Bone marrow (tissue), 2 donors: ENCODE results near the gene BOLL.
"Not testable (repeated sequence)": the region's sequence is repeated elsewhere in the genome, so short reads cannot be mapped to it uniquely, and the experiment has no call there.

ENCODE experiments used
- DNase-seq, 2 donors: peaks; one replicate each; lab custom pipeline; 2025; lab: John Stamatoyannopoulos, UW

Gene BOLL

GRCh38 chr2:197705912-197706838, 78.9 kb downstream of the BOLL start:
- no peak for DNase-seq

GRCh38 chr2:197705121-197705911, 79.8 kb downstream of the BOLL start, which contains the start of gene MARS2:
TSS of gene MARS2 (plus strand) at chr2:197705369. CDS start at chr2:197705406, 37 bp downstream.
- DNase-seq = peak; percentile 76 to 84

GRCh38 chr2:197704434-197705120, 80.5 kb downstream of the BOLL start:
- no peak for DNase-seq

GRCh38 chr2:197700960-197701359, 84.2 kb downstream of the BOLL start:
- no peak for DNase-seq

GRCh38 chr2:197699724-197700123, 85.4 kb downstream of the BOLL start:
- not testable (repeated sequence) for DNase-seq

- not testable (repeated sequence) for DNase-seq
Observed at GRCh38 chr2:197696571-197696970, 88.5 kb downstream of the BOLL start.

GRCh38 chr2:197695971-197696370, 89.1 kb downstream of the BOLL start:
- DNase-seq = not testable (repeated sequence)

- DNase-seq = not testable (repeated sequence)
Observed at GRCh38 chr2:197695206-197695605, 89.9 kb downstream of the BOLL start.

- DNase-seq = no peak
Observed at GRCh38 chr2:197677483-197677882, 107.6 kb downstream of the BOLL start.

- no peak for DNase-seq
Observed at GRCh38 chr2:197677056-197677455, 108.1 kb downstream of the BOLL start.
